Skeletal muscle satellite cell (primary cell): ENCODE measurements around the gene COX7C. TPM values are rescaled to one million over a fixed set of nuclear protein-coding genes. Genes with fewer than 3 reads are reported as not detected.

Experiments
- H3K27me3 ChIP-seq: 2 replicates; pipeline ENCODE4 v1.7.0; 2013; ENCODE audit warnings: low read length; ENCODE audit not compliant: control insufficient read depth, insufficient read depth
- H3K36me3 ChIP-seq: 2 replicates; pipeline ENCODE4 v1.7.0; 2013; ENCODE audit warnings: mild to moderate bottlenecking, control low read depth, low read length; ENCODE audit not compliant: insufficient read depth
- H3K4me1 ChIP-seq: 2 replicates; pipeline ENCODE4 v1.7.0; 2013; ENCODE audit warnings: low read length; ENCODE audit not compliant: control insufficient read depth, insufficient read depth
- H3K4me2 ChIP-seq: 2 replicates; pipeline ENCODE4 v1.7.0; 2013; ENCODE audit warnings: mild to moderate bottlenecking, low read length
- H3K4me3 ChIP-seq: 2 replicates; pipeline ENCODE4 v1.7.0; 2013; ENCODE audit warnings: low read length
- H3K9ac ChIP-seq: 2 replicates; pipeline ENCODE4 v1.7.0; 2013; ENCODE audit warnings: mild to moderate bottlenecking, low read depth, low read length, moderate library complexity
- H3K9me3 ChIP-seq: replicated peaks from 2 replicates; pipeline ENCODE4 v1.7.0; 2013; ENCODE audit warnings: mild to moderate bottlenecking, control low read depth, low read length
- small RNA-seq: library from RNA; depleted of rRNA; stranded (forward); fragments of <200 nt; gene quantifications from one replicate; pipeline ENCODE3, GENCODE V24; 2012

COX7C gene

DNA sequence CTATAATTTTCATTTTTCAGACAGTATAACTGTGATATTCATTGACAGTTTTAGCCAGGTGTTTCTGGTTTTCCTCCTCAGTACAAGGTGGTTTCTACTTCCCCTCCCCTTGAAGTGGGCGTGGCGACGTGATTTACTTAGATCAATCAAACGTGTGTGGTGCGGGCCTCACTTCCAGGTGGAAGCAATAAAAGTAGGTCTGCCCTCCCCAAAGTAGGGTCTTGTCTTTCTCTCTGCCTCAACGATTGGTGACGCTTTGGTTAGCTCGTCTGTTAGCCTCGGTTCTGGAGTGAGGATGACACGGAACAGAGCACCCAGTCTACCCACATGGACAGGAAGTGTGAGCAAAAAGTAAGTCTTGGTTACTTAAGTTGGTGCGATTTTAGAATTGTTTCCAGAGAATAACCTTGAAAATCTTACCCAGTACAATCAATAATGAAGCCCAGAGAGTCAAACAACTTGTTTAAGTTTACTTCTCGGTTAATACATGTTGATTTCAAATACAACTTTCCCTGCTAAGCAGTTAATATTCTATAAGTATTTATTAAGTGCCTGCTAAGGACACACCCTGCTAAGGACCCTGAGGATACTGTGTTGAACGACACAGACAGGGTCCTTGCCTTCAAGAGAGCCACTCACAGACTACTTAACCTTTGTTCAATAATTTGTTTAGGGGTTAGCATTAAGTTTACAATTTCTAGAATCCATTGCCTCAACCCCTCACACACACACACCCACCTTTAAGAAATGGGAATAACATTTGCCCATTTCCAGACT lies 48.4 kb downstream of the COX7C start:
- H3K9me3 ChIP-seq, result no peaks in the 10 kb centered on the region
- H3K9ac ChIP-seq, result no peak overlapping the region
- no peaks in the 10 kb centered on the region for H3K27me3 ChIP-seq
- no peak overlapping the region for H3K4me2 ChIP-seq
- H3K4me3 ChIP-seq, result no peak overlapping the region
- no peaks in the 10 kb centered on the region for H3K36me3 ChIP-seq
- no peaks in the 10 kb centered on the region for H3K4me1 ChIP-seq

DNA sequence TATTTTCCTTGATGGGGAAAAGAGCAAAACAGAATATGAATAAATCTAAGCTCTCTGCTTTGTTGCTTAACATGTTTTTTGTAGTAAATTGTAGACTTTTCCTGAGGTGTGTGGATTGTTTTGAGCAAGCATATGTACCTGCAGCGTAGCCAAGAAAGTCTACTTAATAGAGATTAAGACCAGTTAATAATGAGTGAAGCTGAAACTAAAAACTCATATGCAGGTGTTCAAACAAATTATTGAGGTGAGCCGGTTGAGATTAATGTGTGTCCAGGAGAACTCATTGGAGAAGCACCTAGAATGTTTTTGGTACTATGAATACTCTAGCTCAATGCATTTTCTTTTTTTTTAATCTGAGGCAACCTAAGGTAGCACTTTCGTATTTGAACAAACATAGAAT lies 49.2 kb downstream of the COX7C start:
- Histone ChIP-seq H3K4me3 (no peak overlapping the region), H3K9me3 (no peaks in the 10 kb centered on the region), H3K27me3 (no peaks in the 10 kb centered on the region), H3K4me1 (no peaks in the 10 kb centered on the region), H3K4me2 (no peak overlapping the region), H3K9ac (no peak overlapping the region), H3K36me3 (no peaks in the 10 kb centered on the region)

Small RNA genes within 50 kb of the gene (small RNA-seq; reads per million reads assigned to genes)
- not detected for gene RNU6-804P
